NCI-H2107 (cell line): ENCODE results near the gene TFF2.

Source experiments
- DNase-seq: peaks from one replicate; lab custom pipeline; 2025; lab: John Stamatoyannopoulos, UW

The TFF2 gene

DNA sequence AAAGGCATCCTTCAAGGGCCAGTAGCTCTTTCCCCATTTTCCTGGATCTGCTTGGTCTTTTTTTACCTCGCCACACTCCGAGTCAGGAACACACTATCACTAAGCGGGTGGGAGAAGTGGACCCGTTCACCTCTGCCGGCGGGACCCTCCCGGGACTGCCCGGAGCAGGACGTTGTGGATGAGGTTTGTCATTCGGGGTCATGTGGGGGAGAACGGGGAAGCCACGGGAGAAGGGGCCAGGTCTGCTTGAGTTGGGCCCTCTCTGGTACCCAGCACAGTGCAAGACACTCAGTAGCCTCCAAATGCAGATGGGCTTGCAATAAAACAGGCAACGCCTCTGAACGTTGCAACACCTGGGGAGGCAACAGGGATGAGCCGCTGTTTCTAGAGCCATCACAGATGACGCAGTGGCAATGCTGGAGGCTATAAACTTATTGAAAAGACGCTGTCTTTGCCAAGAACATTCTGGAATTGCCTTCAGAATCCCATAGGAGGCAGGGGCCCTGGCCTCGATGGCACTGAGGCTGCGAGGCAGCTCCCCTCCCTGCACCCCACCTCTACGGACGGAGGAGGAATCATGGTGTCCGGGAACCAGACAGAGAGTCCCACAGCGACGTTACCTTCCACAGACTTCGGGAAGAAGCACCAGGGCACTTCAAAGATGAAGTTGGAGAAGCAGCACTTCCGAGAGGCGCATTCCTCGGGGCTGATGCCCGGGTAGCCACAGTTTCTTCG, 3.8 kb downstream of the TFF2 start:
- DNase-seq, result no peak

- DNase-seq, result no peak
Measured at GRCh38 chr21:42346441-42346840, 4.4 kb downstream of the TFF2 start.

DNA sequence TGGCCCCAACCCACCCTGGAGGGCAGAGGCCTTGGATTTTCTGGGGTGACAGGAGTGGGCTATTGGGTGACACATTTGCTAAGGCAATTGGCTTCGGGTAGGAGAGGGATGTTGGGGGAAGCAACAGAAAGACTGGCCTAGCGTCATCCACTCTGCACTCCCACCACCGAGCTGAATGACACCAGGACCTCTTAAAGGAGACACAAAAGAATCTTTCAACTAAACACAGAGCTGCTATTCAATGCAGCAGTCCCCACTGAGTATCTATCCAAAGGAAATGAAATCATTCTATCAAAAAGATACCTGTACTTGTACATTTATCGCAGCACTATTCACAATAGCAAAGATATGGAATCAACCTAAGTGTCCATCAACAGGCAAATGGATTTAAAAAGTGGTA, 6.2 kb downstream of the TFF2 start:
- no peak for DNase-seq

DNA sequence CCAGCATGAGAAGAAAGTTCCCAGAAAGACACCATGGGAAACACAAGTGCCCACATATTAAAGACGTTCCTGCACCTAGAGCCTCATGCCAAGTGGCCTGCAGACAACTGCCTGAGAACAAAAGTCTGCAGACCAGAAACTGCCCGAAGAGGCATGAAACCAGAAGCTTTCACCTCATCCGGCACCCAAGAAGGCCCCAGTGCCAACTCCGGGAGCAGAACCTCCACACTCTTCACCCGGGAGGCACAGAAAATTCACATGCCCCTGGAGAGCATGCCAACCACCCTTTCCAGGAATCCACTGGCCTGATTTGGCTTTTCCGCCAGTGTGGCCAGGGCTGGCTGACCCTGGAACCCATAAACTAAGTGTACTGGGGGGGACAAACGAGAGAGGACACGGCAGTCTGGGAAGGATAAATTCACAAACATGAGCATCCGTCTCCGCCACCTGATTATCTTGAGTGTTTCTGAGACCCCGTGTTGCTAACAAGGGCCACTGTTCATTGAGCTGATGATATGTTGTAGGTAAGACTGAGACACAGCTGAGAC, 6.8 kb downstream of the TFF2 start:
- DNase-seq, result no peak

DNA sequence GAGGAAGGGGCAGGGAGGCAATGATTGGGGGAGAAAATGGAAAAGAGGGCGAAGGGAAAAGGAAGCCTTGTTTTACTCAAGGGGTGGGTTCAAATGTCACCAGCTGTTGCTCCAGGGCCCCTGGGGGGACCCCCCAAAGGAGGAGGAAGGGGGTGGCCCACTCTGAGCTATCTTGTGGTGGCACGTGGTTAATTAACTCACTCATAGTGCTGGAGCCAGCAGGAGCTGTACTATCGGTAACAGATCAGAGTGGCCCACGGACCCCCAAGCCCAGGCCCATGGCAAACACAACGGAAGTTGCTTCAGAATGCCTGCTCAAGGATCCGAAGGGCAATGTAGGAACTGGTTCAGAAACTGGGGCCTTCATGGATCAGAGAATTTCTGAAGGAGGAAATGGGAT, 7.2 kb downstream of the TFF2 start:
- no peak for DNase-seq

DNA sequence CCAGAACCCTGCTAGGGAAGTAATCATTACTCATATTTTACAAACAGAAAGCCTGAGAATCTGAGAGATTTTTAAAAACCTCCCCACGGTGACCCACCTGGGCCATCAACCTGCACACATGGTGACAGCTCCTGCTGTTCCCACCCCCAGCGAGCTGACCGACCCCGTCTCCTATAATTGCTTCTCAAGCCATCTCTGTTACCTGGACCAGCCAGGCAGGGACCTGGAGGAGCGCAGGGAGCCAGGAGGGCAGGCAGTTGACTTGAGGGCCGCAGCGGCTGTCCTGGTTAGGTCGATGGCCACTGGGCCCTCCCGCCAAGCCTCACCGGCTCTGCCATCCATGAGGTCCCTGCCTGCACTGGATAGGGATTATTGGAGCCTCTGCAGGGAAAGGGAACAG, 7.7 kb downstream of the TFF2 start:
- no peak for DNase-seq

DNA sequence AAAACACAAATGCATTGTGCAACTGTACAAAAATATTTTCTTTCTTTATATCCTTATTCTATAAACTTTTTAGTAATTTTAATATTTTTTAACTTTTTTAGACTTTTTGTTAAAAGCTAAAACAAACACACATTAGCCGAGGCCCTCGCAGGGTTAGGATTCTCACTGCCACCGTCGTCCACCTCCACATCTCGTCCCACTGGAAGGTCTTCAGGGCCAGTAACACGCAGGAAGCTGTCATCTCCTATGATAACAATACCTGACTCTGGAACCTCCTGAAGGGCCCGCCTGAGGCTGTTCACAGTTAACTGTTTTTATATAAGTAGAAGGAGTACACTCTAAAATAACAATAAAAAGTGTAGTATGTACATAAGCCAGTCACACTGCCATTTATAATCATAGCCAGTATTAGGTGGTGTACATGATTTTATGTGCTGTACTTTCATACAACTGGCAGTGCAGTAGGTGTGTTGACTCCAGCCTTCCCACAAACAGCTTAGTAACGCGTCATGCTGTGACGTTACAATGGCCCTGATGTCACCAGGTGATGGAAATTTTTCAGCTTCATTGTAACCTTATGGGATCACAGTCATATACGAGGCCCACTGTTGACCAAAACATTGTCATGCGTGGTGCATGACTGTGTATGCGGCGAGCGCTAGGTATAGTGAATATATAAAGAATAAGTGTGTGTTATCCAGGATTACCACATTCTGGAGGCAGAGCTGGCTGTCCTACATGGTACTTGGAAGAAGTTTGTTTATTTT, 8.8 kb downstream of the TFF2 start:
- no peak for DNase-seq

DNA sequence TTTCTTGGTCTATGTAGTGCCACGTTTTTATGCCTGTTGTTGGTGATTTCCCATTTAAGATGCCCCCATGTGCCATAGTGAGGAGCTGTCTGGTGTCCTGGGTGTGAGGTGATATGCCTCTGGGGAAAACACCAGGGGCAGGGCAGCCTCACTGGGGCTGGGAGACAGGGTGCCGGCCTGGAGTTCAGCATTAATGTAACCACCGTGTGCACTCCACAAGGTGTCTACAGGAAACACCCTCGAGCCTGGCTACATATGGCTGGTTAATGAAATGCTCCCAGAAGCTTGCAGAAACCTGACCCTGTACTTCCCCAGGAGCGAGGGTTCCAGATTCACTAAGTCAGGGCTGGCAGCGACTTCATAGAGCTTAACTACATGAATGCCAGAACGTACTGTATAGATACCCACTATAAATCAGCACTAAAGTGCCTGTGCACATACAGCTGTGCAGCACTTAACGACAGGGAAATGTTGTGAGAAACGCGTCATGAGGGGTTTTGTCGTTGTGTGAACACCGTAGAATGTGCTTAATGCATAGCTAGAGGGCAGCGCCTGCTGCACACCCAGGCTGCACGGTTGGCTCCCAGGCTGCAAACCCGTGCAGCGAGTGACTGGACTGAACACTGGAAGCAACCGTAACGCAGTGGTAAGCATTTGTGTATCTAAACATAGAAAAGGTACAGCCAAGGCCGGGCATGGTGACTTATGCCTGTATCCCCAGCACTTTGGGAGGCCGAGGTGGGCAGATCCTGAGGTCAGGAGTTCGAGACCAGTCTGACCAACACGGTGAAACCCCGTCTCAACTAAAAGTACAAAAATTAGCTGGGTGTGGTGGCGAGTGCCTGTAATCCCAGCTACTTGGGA, 10.4 kb downstream of the TFF2 start:
- DNase-seq, result no peak

DNA sequence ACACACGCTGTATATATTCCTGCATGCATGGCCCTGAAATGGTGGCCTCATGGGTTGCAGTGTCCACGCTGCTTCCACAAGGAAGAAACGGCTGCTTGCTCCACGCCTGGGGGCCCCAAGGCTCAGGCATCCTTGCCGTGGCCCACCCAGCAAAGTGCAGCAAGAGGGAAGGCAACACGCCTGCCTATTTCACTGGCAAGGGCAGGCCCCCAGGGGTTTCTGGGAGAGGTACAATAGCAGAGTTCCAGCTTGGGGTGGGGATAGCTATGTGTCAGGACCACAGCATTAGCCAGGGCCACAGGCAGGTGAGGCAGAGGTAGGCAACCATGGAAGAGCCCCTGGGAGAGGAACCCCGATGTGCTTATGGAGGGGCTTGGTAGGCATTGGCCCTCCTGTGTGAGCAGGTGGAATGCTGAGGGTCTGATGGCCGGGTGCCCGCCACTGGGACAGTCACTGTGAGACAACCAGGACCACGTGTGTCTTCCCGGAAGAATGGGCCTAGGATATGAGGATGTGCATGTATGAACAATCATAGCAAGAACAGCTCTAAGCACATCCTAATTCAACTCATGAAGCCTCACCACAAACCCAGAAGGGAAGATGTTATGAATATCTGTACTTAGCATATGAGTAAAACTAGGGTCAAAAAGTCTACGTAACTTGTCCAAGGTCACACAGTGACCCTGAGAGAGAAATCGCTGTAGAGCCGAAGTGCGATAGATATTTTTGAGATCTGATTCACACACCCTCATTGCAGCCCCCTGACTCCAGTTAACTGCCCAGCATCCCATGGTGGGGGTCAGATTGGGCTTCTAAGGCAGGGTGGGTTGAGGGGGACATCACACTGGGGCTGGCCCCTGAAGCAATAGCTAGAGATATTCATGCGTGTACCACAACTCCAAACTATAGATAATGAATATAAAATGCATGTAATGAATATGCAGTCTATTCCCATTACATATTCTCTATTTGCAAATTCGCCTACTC, 11.8 kb downstream of the TFF2 start:
- DNase-seq, result no peak

DNA sequence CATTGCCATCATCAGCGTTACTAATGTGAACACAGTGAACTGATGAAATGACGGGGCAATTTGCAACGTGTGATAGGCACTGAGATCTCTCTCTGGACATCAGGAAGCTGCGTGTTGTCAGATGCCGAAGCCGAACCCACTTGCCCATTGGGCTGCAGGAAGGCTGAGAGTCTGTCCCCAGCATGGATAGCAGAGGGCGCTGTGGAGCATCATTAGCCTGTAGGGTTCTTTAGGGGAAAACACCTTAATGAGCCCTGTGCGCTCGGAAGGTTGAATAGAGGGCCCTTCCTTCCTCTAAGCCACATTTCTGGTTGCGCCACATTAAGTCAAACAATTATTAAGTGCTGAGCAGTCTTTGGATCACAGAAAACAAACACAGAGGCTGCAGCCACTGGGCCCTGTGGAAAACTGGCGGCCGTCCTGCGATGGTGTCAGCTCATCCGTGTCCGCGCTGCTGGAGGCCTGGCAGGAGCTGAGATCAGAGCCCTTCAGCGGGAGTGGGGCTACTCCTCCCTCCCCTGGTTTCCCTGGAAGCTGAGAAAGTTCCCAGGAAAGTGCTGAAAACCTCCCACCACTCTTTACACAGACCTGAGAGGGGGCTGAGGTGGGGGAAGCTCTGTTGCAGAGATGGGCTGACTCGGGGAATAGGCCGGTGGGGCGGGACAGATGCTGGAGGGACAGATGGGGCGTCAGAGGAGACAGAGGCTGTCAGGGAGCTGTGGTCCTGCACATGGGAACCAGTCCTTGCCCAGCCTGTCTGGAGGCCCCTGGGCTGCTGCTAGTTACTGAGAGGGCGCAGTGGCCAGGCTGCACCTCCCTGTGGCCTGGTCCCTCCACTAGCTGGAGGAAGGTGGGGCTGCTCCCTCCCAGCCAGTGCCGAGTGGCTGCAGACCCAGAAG, 12.7 kb downstream of the TFF2 start:
- peak; percentile 93 for DNase-seq

- no peak for DNase-seq
Measured at GRCh38 chr21:42337276-42337675, 13.5 kb downstream of the TFF2 start.

GRCh38 chr21:42336054-42336453, 14.7 kb downstream of the TFF2 start:
- DNase-seq, result peak; percentile 85

GRCh38 chr21:42332557-42333317, 18.1 kb downstream of the TFF2 start:
- DNase-seq, result no peak

GRCh38 chr21:42331660-42332059, 19.1 kb downstream of the TFF2 start:
- no peak for DNase-seq

DNA sequence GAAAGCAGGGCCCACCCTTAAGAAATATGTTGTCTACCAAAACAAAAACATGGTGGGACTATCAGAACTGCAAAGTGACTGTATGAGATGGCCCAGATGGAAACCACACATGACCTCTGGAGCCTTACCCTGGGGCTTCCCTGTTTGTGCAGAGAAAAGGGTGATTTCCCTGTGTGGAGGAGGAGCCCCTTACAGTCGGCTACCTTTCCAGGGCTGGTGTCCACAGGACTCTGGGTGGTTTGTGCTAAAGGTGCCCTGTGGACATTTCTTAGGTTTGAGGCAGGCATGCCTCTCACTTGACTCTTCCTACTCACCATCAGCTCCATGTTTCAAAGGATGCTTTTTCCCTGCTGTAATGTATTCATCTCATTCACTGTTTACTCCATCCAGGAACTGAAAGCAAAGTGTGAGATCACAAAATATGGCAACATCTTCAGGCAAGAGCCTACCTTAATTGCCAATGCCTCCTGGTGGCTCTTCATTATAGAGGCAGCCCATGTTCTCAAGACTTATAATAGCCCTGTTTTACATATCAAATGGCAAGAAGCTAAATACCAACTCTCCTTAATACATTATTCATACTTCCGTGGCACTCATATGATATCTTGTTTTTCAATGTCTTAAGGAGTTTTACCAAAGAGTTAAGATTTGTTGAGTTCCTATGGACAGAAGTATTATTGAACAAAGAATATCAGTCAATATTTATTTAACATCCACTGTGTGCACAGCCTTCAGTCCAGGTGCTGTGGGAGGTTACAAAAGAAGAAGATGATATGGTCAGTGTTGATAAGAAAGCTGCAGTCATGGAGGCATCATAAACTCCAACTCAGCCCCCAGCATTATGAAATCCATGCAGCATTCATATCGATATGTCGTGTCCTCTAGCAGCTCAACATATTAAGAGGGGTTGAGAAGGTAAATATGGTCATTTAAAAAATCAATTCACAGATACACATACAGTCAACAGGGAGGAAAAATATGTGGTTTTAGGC, 20.1 kb downstream of the TFF2 start:
- DNase-seq, result no peak

DNA sequence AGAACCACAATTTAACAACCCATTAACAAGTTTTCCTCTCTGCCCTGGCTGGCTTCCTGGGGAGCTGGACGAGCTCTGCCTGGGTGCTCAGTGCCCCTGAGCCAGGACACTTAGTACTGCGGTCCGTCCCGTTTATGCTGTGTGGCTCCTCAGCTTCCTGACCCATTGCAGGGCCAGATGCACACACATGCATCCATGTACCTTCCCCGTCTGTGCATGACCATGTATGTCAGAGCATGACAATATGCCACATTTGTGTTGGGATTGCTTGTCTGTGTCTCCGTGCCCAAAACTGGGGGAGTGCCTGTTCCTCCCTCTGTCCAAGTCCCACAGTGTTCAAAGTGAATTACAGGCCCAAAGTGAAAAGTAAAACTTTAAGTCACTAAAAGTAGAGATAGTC, 25.9 kb downstream of the TFF2 start:
- no peak for DNase-seq

DNA sequence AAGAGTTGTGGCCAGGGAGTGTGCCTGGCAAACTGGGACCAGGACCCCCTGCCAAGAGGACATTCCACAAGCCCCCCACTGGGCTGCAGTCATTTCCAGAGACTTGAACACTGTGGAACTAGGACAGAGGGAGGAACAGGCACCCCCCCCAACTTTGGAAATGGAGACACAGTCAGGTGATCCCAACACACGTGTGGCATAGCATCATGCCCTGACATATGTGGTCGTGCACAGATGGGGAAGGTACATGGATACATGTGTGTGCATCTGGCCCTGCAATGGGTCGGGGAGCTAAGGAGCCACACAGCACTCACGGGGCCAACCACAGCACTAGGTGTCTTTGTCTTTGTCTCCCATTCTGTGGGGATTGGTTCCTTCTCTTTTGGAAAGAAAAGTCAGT, 28.9 kb downstream of the TFF2 start:
- DNase-seq, result no peak

GRCh38 chr21:42321231-42321630, 29.6 kb downstream of the TFF2 start:
- no peak for DNase-seq
